HG03457 (cell line): ENCODE results near the gene HGS.

Experiments
- ATAC-seq: cut with Tn5 transposase; IDR thresholded peaks from one replicate; pipeline ENCODE4 v1.9.1; 2021; ENCODE audit warnings: moderate number of reproducible peaks; ENCODE audit not compliant: unreplicated experiment

HGS gene

DNA sequence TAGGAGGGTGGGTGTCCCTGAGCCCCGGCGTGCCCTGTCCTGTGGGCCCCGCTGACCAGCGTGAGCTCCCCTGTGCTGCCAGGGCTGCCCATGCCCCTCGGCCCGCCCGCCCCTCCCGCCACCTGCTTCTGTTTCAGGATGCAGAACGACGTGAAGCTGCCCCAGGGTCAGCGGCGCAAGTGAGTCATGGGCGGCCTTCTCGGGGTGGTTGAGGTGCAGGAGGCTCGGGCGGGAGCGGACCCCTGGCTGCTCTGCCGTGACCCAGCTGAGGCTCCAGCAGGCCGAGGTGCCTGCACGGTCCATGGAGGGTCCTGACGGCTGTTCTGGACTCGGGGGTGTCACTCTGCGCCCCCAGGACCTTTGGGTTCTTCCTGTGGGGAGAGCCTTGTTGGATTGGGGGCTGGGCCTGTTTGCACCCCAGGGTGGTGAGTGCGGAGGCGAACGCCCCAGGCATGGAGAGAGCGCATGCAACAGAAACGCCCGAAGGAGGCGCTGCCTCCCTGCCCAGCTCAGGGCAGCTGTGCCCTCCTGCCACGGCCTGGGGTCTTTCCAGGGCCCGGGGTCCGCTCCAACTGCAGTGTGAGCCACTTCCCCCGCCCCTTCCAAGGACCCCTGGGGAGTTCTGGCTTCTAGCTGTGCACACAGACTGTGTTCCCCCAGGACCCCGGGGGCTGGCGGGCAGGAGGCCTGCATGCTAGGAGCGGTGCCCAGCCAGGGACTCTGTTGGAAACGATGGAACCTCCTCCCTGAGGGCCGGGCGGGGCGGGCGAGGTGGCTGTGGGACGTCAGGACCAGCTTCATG lies 32.3 kb downstream of the HGS start:
- ATAC-seq, result no peak

DNA sequence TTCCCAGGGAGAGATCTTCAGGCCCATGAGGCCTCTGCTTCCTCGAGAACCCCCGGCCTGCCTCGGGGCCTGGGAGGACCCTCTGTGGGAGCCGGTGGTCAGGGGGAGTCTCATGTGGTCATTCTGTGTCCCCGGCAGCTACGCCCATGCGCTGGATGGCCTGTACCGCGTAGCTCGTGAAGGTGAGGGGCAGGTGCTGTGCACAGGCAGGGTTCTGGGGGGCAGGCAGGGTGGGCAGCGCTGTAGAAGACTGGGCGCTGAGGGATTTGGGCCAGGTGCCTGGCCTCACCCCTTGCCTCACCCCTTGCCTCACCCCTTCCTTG lies 32.8 kb downstream of the HGS start:
- no peak for ATAC-seq

DNA sequence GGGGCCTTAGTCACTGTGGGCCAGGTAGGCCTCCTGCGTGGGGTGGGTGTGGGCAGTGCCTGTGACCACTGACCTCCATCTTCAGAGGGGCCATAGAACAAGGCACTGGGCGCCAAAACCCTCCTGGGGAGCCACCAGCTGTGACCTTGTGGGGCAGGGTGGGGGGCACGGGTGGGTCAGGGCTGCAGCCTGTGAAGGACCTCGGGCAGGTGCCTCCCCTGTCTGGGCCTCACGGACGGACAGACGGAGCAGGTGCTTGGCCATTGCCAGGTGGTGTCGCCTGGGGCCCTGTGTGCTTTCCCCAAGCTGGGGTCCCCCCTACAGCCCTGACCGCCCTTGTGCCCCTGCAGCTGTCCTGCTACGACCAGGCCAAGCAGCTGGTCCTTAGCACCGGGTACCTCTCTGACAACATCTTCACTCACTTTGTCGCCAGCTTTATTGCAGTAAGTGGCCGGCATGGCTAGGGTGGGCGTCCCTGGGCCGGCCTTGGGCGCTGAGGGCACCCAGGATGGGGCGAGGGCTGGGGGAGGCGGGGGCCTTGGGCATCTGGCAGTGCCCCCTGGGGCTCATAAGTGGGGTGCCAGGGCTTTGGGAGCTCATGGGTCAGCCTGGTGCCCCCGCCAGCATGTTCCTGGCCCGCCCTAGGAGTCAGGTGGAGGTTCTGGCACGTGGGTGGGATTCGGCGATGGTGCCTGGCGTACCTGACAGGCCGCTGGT lies 33.4 kb downstream of the HGS start:
- no peak for ATAC-seq

DNA sequence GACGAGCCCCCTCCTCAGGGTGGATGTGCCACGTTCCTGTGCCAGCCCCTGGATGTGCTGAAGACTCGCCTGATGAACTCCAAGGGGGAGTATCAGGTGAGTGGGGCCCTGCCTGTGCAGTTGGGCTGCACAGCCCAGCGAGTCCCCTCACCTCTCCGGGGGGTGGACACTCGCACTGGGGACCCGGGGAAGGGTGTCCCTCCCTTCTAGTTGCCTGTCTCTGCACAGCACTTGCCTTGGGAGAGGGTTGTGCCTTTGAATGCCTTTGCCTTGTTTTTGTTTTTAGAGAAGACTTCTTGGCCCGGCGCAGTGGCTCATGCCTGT lies 33.9 kb downstream of the HGS start:
- ATAC-seq, result no peak

GRCh38 chr17:81719410-81720266 lies 35.8 kb downstream of the HGS start:
- no peak for ATAC-seq

GRCh38 chr17:81720267-81721071 lies 36.7 kb downstream of the HGS start:
- ATAC-seq, result no peak

- no peak for ATAC-seq
Observed at GRCh38 chr17:81722184-81723120, 38.6 kb downstream of the HGS start.

GRCh38 chr17:81723651-81724209 lies 39.9 kb downstream of the HGS start:
- ATAC-seq, result no peak

DNA sequence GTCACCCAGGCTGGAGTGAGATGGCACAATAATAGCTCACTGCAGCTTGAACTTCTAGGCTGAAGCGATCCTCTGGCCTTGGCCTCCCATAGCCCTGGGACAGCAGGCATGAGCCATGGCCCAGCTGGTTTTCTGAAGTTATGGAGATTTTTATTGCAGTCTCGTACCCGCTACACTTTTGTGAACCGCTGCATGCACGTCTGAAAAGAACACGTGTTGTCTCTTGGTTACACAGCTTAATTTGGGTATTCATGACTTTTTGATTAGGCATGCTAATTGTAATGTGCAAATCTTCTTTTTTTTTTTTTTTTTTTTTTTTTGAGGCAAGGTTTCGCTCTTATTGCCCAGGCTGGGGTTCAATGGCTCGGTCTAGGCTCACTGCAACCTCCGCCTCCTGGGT lies 41.6 kb downstream of the HGS start:
- no peak for ATAC-seq

GRCh38 chr17:81726004-81726403 lies 42.2 kb downstream of the HGS start:
- no peak for ATAC-seq

- ATAC-seq, result no peak
Observed at GRCh38 chr17:81727324-81728031, 43.7 kb downstream of the HGS start.

- no peak for ATAC-seq
Observed at GRCh38 chr17:81733507-81734404, 49.9 kb downstream of the HGS start.

DNA sequence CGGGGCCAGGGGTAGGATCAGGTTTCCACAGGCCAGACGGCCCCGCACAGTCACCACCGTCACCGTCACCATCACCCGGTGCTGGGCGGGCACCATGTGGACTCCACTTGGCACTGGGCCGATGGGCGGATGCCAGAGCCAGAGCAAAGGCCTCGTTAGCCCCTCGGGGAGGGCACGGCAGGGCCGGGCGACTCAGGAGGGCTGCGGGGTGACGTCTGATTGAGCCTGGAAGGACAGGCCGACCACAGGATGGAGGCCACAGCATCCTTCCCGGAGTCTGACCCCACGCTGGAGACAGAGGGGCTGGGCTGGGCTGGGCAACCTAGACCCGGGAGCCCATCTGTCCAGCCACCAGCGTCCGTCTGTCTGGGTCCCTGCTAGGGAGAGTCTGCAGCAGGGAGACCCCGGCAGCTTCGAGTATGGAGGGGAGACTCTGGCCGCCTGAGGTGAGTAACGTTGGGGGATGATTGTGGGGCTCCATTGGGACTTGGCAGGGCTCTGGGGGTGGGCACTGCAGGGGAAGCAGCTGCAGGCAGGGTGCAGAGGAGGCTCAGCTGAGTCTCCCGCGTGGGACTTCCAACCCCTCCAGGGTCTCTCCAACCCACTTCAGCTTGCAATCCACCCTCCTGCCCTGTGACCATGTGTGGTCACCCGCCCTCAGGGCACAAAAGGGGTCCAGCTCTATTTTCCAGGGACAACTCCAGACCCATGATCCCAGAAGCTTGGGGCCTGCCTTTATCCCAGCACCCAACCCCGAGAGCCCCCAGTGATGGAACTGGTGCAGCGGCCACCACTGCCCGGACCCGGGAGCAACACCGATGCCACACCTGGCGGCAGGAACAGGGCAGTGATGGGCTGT lies 50.8 kb downstream of the HGS start:
- no peak for ATAC-seq

GRCh38 chr17:81735264-81736102 lies 51.7 kb downstream of the HGS start:
- no peak for ATAC-seq

DNA sequence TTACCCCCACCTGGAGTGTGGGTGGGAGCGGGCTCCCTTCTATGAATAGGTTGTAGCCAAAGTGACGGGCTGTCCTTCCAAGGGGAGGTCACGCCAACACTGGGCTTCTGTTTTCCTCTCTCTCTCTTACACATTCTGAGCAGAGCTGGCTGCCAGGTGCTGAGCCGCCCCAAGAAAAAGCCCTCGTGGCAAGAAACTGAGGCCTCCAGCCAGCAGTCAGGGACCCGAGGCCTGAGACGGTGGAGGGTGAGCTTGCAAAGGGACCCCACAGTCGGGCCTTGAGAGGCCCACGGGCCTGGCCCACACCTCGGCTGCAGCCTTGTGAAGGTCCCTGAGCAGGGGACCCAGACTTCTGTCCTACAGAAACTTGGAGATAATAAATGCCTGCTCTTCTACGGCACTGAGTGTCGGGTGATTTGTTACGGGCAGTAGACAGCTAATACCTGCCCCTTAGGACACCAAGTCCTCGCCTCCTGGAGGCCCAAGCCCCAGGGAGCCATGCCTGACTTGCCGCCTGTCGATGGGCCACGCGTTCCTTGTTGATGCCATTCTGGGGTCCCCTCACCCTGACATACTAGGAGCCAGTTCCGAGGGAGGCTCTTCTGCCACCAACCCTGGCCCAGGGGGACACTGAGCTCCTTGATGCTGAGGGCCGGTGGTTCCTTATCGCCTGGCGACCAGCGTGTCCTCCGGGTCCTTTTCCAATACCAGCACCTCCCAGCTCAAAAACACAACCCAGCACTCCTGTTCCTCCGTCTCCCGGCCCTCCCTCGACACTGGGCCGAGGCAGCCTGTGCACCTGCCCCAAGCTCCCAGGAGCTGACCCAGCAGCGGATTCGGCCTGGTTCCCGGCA lies 54.4 kb downstream of the HGS start:
- ATAC-seq, result no peak
